NCI-H82 treated with DMSO at 0.1 percent for 48 hours (cell line): ENCODE measurements around the gene DUSP5.
"Not testable (repeated sequence)": the region's sequence is repeated elsewhere in the genome, so short reads cannot be mapped to it uniquely, and the experiment has no call there.

ENCODE experiments used
- DNase-seq: peaks from one replicate; lab custom pipeline; 2025; ENCODE audit not compliant: unreplicated experiment; lab: John Stamatoyannopoulos, UW

The DUSP5 gene

DNA sequence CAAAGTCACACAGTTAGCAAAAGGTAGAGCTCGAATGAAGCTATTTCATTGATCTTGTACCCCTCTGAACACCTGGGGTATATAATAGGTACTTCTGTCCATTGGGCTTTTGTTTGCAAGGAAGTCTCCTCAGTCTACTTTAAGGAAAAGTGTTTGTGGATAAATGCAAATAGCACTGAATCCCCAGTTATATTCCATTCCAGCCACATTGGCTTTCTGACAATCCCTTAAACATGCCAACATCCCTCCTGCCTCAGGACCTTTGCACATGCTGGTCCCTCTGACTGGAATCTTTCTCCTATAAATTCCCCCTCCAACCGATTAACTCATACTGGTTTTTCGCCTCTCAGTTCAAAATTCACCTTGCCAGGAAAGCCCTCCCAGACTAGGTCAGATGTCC, 17.1 kb downstream of the DUSP5 start:
- no peak for DNase-seq

DNA sequence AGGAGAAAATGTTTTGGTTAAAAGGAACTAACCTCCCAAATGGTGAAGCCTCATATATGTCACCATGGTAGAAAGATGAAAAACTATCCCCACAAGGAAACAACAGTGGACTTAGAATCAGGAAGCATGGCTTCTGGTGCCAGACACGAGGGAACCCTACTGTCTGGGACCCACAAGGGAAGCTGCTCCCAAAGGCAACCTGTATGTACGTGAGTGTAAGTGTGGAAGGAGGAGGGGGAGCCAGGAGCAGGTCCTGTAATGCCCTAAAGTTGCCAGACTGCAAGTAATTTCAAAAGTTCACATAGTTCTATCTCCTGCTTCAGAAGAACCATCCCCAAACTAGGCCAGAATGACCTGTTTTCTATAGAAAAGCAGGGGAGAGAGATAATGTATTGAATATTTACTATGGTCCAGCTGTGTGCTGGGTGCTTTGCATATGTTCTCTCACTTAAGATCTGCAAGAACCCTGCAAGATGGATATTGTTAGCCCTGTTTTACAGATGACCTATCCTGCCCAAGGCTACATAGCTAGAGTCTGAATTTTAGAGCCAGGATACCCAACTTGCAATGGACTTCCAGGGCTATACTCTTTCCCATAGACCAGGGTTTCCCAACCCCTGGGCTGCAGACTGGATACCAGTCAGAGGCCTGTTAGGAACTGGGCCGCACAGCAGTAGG, 19.2 kb downstream of the DUSP5 start:
- no peak for DNase-seq

DNA sequence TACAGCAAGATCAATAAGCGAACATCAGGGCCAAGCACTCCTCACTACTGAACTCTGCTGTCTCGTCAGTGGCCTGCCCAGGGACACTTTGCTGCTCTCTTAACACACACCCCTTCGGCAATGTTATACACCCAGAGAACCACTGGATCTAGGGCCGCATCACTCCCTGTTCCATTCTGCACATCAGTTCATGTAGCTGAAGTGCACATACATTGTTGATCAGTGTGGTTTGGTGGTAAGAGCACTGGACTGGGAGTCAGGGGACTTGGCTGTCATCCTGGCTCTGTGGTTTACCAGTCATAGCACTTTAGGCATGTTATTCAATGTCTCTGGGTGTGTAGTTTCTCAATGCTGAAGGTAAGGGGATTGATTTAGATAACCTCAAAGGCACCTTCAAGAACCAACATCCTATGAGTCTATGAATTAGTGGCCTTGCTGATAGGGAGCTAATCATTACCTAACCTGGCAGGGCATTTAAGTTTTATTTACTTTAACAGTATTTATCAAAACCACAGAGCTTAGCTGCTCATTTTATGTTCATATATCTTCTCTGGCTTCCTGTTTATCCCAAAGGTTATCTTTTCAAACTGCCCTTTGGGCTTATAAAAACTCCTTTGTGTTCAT, 24.8 kb downstream of the DUSP5 start:
- no peak for DNase-seq

DNA sequence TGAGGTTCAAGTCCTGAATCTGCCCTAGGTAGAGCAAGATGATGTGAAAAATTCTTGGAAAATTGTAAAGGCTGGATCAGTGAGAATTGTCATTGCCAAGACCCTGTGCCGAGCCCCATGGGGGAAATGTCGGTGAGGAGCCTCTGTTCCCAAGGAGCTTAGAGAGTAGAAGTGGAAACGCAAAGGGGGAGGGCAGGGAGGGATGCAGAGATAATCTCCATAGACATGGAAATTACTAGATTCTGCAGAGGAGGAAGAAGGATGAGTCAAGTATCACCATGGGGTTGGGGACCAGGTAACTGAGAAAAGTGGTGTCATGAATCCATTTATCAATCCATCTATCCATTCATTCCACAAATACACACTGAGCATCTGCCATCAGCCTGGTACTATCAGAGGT, 26.0 kb downstream of the DUSP5 start:
- no peak for DNase-seq

DNA sequence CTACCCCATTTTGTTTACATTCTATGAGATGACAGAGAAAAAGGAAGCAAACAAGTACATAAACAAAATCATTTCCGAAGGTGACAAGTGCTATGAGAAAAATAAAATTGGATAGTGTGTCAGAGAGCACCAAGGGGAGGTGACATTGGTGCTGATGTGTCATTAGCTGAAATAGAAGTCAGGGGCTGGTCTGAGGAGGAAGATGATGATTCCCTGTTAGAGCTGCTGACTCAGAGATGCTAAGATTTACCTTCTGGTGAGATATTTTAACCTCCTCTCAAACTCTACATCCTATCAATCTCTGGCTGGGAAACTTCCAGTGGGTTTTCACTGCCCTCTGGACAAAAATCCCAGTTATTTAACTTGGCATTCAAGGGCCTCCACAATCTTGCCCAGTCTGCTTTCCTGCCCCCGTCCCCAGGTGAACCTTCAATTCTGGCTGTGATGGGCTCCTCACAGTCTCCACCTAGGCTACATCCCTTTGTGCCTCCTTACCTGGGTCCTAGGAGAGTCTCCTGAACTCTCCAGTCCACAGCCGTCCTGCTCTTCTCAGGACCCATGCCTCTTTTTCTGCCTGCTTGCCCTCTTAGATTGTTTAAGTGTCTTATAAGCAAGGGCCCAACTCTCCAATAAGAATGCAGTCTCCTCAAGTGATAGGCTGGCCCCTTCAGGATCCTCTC, 26.6 kb downstream of the DUSP5 start:
- DNase-seq: no peak

DNA sequence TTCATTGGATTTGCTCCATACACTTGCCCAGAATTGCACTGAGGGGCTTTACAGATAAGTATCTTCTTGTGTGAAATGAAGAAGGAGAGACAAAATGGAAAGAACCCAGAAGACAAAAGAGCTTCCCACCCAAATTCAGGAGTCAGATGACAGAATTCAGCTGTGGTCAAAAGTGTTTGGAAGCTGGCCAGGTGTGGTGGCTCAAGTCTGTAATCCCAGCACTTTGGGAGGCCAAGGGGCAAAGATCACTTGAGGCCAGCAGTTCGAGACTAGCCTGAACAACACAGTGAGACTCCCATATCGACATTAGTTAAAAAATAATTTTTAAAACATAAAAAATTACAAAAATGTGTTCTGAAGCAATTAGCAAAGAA, 27.1 kb downstream of the DUSP5 start:
- DNase-seq: no peak

DNA sequence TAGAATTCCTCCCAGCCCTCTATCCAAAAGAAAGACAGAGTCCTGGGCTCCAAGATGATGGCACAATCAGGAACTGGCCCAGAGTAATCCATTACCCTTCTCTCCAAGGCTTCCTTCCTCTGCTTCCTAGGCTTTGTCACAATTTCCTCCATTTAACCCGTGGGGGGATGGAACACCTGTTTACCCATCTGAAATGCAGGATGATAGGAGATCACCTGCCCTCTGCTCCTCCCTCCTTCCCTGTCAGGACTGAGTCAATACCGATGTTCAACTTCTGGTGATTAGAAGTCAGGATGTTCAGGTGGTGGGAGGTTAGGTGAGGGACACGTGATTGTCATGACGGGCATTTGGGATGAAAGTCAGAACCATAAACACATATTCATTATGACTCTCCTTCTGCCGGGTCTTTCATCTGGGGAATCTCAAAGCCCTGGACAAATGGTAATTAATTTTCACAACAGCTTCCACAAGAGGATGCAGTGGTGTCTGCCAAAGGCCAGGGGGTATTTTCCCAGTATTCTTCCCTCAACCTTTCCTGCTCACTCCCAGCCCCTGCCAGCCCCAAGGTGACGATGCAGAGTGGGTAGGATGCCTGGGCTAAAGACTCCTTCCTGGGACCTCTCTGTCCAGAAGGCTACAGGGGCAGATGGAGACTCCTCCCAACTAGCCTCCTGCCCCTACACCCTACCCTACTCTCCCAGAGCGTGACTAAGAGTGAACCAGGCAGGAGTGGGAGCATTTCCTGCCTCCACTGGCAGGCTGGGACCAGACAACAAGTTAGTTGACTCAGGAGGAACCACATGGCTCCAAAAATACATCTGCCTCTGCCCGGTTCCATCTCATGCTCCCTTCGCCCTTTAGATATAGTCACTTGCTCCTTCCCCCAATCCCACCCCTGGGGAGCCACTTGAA, 27.9 kb downstream of the DUSP5 start:
- DNase-seq: no peak

DNA sequence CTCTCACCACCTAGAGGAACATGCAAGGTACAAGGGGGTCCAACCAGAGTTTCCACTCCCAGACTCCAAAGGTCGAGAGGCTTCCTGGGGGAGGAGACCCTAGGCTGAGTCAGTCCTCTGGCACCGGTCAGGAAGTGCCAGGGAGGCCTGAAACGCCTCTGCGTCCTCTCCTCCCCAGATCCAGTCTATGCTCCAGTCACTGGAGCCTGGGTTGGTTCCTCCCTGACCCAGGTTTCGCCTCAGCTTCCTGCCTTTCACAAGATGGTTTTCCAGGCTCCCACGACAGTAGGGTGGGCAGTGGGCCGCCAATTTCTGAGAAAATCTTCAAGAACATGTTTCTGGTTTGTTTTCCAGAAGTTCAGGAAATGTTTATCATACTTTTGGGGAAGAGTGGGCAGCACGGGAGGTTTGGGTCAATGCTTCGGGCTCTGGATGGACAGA, 30.0 kb downstream of the DUSP5 start:
- DNase-seq: no peak

DNA sequence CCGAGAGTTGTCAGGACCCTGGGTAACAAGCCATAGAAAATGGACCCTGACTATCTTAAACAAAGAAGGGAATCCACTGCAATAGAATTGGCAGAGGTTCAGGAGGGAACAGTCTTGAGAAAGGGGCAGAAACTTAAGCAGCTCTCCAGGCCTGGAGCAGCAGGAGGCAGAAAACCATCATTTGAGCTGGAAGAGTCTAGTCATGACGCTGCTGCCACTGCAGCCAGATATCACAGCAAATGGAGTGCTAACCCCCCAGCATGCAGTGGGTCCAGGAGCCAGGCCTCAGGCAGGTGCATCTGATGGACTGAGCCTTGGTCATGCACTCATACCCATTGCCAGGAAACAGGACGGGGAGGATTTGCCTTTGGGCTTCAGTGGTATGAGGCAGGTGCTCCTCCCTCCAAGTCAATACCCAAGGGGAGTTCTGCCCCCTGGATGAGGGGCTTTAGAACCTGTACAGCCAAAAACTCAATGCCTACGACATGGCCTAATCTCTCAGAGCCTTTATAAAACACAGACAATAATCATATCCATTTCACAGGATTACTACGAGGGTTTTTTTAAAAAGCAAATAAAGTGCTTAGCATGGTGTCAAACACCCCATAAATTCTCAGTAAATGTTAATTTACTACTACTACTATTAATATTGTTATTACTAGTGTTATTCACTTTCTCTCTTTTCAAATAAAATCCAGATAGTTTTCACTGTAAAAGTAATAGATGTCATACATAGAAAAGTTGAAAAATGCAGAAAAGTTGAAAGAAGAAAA, 30.7 kb downstream of the DUSP5 start:
- no peak for DNase-seq

DNA sequence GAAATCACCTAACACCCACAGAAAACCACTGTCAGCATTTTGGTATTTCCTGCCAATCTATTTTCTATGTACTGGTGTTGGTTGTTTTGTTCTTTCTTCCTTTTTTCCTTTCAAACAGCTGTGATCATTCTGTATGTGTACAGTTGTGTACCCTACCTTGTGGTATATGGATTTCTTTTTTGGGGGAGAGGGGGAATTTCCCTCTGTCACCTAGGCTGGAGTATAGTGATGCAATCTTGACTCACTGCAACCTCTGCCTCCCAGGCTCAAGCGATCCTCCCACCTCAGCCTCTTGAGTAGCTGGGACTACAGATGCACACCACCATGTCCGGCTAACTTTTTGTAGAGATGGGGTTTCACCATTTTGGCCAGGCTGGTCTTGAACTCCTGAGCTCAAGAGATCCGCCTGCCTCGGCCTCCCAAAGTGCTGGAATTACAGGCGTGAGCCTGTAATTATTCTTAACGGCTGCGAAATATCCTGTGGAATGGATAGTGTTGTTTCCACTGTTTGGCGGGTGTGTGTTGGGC, 31.4 kb downstream of the DUSP5 start:
- DNase-seq: not testable (repeated sequence)

DNA sequence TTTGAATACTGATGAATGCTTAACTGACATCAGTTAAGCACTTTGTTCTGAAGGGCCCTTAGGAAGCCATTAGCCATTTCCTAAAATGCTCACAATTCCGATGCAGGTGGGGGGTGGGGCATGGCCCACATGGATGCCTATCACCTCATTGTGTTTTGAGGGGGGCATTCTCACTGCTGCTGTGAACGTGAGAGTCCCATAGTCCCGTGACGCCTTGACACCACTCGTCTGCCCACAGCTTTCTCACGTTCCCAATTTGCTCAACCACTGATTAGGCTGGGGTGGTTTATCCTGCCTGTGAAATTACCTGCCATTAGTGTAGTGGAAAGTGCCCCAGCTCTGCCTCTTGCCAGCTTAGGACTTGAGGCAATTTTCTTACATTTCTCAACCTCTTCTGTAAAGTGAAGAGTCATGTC, 31.9 kb downstream of the DUSP5 start:
- DNase-seq: no peak

DNA sequence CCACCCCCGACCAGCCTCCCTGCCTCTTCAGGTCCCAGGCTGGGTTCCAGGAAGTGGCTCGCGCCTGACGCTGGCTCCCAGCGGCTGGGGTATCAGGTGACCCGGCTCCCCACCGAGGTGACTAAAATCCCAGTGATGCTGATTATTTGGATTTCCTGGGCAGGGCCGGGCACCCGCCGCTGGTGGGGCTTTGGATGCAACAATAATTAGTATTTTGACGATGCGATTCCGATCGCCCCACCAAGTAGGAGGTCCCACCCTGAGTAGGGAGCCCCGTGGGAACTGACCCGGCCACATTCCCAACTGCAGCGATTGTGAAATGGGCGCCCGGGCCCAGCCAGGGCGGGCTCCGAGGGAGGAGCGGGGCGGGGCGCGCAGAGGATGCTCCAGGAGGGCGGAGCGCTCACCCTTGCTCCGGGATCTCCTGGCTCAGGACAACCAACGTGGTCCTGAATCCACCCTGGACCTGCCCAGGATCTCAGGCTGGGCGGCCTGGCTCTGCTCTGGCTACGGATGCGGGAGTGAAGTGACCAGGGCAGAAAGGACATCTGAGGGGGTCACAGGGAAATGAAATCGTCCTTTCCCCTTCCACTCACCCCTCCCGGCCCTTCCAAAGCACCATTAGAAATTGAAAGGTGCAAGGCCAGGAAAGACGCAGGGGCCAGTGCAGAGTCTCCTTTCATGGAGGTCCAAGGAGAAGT, 32.6 kb downstream of the DUSP5 start:
- no peak for DNase-seq

DNA sequence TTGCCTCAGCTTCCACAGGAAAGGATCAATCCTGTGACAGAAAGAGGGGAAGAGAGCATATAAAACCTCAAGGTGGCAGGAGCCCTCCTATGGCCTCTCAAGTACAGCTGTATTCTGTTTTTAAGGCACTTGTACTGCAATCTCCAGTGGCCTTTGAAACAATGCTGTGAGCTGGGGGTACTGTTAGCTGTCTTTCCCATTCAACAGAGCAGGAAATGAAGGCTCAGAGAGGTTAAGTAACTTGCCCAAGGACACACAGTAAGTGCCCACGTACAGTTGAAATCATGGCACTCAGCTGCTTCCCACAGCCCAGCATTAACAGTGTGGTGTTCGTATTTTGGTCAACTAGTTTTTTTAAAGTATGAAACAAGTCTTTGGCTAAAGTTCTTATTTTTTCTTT, 34.0 kb downstream of the DUSP5 start:
- DNase-seq: no peak

DNA sequence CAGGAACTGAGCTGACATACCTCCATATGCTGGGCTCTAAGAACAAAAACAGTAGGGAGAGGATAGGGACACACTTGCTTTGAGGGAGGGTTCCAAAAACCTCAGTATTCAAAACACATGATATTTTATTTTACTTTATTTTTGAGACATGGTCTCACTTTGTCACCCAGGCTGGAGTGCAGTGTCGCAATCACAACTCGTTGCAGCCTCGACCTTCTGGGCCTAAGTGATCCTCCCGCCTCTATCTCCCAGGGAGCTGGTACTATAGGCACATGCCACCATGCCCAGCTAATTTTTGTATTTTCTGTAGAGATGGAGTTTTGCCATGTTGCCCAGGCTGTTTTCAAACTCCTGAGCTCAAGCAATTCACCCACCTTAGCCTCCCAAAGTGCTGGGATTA, 34.9 kb downstream of the DUSP5 start:
- not testable (repeated sequence) for DNase-seq

DNA sequence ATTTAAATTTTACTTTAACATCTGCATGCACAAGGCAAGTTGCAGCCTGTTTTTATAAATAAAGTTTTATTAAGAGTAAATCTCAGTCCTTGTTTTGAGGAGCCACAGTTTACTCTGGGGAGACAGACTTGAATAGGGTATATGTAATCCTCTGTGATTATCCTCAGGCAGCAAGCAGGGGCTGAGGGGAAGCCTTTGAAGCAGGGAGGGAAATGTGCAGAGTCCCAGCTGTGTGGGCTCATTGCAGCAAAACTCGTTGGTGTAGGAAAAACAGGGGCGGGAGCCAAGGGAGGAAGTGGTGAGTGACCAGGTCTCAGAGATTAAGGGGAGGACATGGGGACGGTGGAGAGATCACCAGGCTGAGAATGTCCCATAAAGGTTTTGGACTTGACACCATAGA, 35.4 kb downstream of the DUSP5 start:
- DNase-seq: peak; percentile 27

DNA sequence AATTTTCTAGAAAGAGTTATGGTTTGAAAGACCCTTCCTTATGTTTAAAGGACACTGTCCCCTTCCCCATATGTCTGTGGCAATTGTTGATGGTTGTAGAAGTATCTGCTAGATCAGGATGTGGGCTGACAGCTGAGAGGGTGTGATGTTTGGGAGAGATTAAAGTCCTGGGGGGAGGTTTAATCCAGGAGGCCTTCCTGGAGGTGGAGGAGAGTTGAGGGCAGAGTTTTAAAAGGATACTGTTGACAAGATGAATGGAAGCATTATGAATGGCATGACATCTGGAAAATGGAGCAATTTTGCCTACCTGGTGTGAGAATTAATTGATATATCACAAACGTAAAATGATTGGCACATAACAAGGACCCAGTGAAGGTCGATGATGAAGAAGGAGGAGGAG, 36.9 kb downstream of the DUSP5 start:
- DNase-seq: no peak

DNA sequence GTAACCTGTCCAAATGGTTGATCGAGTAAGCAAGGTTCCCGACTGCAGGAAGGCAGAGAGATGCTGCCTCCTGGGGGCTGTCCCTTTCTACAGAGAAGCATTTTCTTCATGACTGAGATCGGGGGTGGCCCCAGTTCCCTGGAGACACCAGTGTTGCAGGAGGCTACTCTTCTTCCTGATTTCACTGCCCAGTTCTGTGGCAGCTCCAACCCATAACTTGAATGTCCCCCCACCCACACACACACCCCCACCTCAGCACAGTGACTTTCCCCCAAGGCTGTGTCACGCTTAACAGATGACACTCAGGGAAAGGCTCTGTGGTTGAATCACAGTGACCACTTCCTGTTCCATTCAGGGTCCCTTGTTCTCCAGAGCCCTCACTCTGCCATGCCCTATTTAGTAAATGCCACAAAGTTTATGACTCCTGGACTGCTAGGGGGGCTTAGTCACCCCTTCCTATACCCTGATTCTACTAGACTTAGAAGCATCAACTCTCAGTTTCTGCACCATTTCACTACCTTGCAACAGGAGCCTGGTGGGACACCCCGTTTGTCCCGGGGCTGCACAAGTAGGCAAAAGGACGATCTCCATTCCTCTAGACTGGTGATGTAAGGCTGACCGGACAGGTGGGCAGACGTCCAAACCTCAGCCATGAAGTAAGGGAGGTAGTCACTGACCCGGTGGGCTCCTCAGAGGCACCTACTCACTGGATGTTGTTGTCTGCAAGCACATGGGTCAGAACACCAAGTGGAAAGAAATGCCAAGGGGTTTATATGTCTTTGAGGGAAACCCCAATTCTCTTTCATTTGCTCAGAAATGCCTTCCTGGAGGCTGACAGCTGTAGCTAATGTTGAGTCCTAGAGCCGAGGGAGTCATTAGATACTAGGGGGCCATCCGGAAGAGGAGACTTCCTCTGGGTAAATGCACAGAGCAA, 38.5 kb downstream of the DUSP5 start:
- DNase-seq: no peak

DNA sequence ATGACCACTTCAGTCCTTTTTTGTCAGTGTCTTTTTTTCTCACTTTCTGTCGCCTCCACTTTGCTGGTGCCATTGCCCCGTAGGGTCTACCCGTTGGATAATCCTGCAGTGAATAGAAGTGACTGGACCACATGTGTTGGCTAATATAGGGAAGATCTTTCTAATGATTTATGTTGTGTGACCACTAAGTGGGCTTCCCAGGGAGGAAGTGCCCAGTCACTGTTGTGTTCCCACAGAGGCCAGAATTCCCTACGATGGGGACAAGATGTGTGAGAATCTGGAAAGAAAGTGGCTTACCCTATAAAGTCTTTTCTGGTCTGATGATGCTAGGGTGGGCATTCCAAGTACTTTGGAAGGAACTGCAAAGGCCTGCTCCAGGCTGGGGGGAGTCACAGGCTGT, 41.4 kb downstream of the DUSP5 start:
- DNase-seq: no peak

DNA sequence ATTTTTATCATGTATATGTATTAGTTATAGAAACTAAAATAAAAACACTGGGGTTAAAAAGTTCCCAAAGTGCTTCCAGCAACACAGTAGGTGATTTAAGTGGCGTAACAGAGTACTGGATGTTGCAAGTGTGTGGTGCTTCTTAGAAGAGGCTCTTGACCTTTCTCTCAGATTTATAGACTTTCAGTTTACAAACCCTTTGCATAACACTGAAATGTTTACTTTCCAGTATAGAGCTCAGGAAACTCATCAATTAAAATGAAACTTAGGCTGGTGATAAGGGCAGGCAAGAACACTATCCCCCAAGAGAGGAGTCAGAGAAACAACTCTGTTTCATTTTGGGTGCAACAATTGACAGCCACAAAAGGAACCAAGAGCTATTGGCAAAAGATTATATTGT, 42.3 kb downstream of the DUSP5 start:
- DNase-seq: no peak
